ENCODE data around the gene EIF5B. TPM values are rescaled to one million over a fixed set of nuclear protein-coding genes. Genes with fewer than 3 reads are reported as not detected.

The EIF5B gene
- total RNA-seq, 1 experiment from 2014 or later = 58.1 TPM

GRCh38 chr2:99388892-99389291 lies 51.7 kb downstream of the EIF5B start:
- Histone ChIP-seq H2BK5ac (ENCODE audit: insufficient read length, low read length) (no peak overlapping the region), H3K9ac (ENCODE audit: extremely low read depth, insufficient read length, low read length) (no peak overlapping the region), H4K91ac (ENCODE audit: insufficient read length, low read depth, low read length) (no peak overlapping the region), H3K9me3 (ENCODE audit: control insufficient read depth, low read depth, low read length) (no peaks in the 10 kb centered on the region), H3K14ac (ENCODE audit: insufficient read depth, low read length) (no peak overlapping the region), H4K20me1 (ENCODE audit: control insufficient read depth, insufficient read depth, insufficient read length) (no peaks in the 10 kb centered on the region), H3K56ac (ENCODE audit: insufficient read length, low read depth, low read length) (no peak overlapping the region), H3K27ac (ENCODE audit: insufficient read length, low read depth, low read length) (no peak overlapping the region), H3T11ph (ENCODE audit: low read length) (no peak overlapping the region), H2BK12ac (ENCODE audit: insufficient read length, low read depth, low read length) (no peak overlapping the region), H3K23ac (ENCODE audit: insufficient read length, low read depth, low read length) (no peak overlapping the region), H4K8ac (replicated peaks; ENCODE audit: insufficient read length, low read depth, low read length) (no peak overlapping the region), H2AFZ (ENCODE audit: low read length) (no peak overlapping the region), H3K23me2 (ENCODE audit: insufficient read length, low read depth, low read length, poor library complexity, severe bottlenecking) (no peaks in the 10 kb centered on the region), H2BK20ac (ENCODE audit: low read depth, low read length, poor library complexity, severe bottlenecking) (no peak overlapping the region), H3K4me1 (ENCODE audit: insufficient read depth, low read length) (no peaks in the 10 kb centered on the region), H3K4me2 (ENCODE audit: insufficient read depth, insufficient read length, low read length) (no peak overlapping the region), H3K4ac (ENCODE audit: low read depth, low read length) (no peak overlapping the region), H3K18ac (ENCODE audit: insufficient read length, low read depth, low read length) (no peak overlapping the region), H4K5ac (ENCODE audit: insufficient read length, low read depth, low read length) (no peak overlapping the region), H3K79me1 (ENCODE audit: insufficient read depth, low read depth, low read length, poor library complexity, severe bottlenecking) (no peaks in the 10 kb centered on the region), H3K79me2 (ENCODE audit: insufficient read depth, low read length) (no peaks in the 10 kb centered on the region), H3K27me3 (ENCODE audit: insufficient read depth, low read length) (no peaks in the 10 kb centered on the region), H2BK15ac (ENCODE audit: low read depth, low read length) (no peak overlapping the region), H2AK5ac (ENCODE audit: insufficient read length, low read length) (no peak overlapping the region), H2BK120ac (ENCODE audit: low read depth, low read length, poor library complexity, severe bottlenecking) (no peak overlapping the region)
- no peaks in the 10 kb centered on the region for H3K9me3 Mint-ChIP-seq
- peaks cover 20 to 52% (median 41%) of the 10 kb centered on the region in 3 experiments for H3K36me3 Mint-ChIP-seq (ENCODE audit: insufficient read depth in 1 of 3, low read depth in 3 of 3)
- H3K4me1 Mint-ChIP-seq = no peaks in the 10 kb centered on the region
- no peaks in the 10 kb centered on the region for H3K27me3 Mint-ChIP-seq (ENCODE audit: low read depth)
- peak overlapping the region in 1 of 3 experiments; percentile 86; a peak in 1 of 7 replicates for H3K27ac Mint-ChIP-seq
- WGBS (ENCODE audit: extremely low coverage, insufficient read length, low lambda C conversion rate) = no CpG with 5 or more reads among the region's 2 CpGs
- no peak overlapping the region for H3K4me3 Mint-ChIP-seq
- no peak for DNase-seq
- TF ChIP-seq CTCF (conservative IDR thresholded peaks at IDR 0.05) = no peak
